Ascending aorta (tissue), 2 donors: ENCODE results near the gene USP36. TPM values are rescaled to one million over a fixed set of nuclear protein-coding genes. Genes with fewer than 3 reads are reported as not detected.
A peak's percentile ranks its signal among the peaks of the same experiment; 100 is the strongest.
"Not testable (repeated sequence)": the region's sequence is repeated elsewhere in the genome, so short reads cannot be mapped to it uniquely, and the experiment has no call there.

Source experiments
- DNase-seq, 2 donors: peaks; one replicate each; pipeline ENCODE4 v3.0.0-alpha.2; 2019; ENCODE audit warnings: low spot score in 2 of 2
- H3K27ac ChIP-seq, 2 donors: fragments of 200-600 bp; sonication (generic); one replicate each; pipeline ENCODE4 v1.5.1; 2016 to 2017; ENCODE audit warnings: mild to moderate bottlenecking in 1 of 2
- H3K27me3 ChIP-seq: fragments of 200-600 bp; sonication (generic); one replicate; pipeline ENCODE4 v1.5.1; 2017
- H3K36me3 ChIP-seq, 2 donors: fragments of 200-600 bp; sonication (generic); one replicate each; pipeline ENCODE4 v1.5.1; 2016
- H3K4me1 ChIP-seq, 2 donors: fragments of 200-600 bp; sonication (generic); one replicate each; pipeline ENCODE4 v1.5.1; 2016 to 2017; ENCODE audit warnings: mild to moderate bottlenecking in 1 of 2
- H3K4me3 ChIP-seq, 2 donors: fragments of 200-600 bp; sonication (generic); one replicate each; pipeline ENCODE4 v1.5.1; 2016 to 2017; ENCODE audit warnings: mild to moderate bottlenecking in 1 of 2
- H3K9me3 ChIP-seq, 2 donors: fragments of 200-600 bp; sonication (generic); one replicate each; pipeline ENCODE4 v1.5.1; 2016
- CTCF ChIP-seq, 3 experiments: fragments of 200-600 bp in 2 of 3; fragments of 450-650 bp in 1 of 3; sonication (generic) in 2 of 3; IDR thresholded peaks; one replicate each; pipeline ENCODE4 v1.5.1; 2016 to 2019; ENCODE audit warnings: antibody characterized with exemption in 3 of 3, mild to moderate bottlenecking in 1 of 3, moderate library complexity in 1 of 3
- intact Hi-C: fragments of 100-400 bp; cut with DNase I; formaldehyde crosslinking; loops from one replicate; pipeline ENCODE4 v1.15.1; 2023
- total RNA-seq: library from RNA; depleted of rRNA; stranded (reverse); fragments of >200 nt; gene quantifications from one replicate; pipeline ENCODE4 v1.1.0, GENCODE V29; 2016

USP36 gene
- total RNA-seq, 1 donor from 2014 or later = 111 TPM

GRCh38 chr17:78879635-78880186 lies 39.1 kb upstream of the USP36 start:
- no peak for TF ChIP-seq CTCF (IDR thresholded peaks at IDR 0.05)
- Histone ChIP-seq H3K36me3 (peaks cover 0 to 5% of the 10 kb centered on the region in 2 donors), H3K27ac (peak overlapping the region; percentile 82 to 97), H3K4me3 (peak overlapping the region in 1 of 2 donors; percentile 45), H3K9me3 (no peaks in the 10 kb centered on the region), H3K4me1 (peaks cover 26 to 54% of the 10 kb centered on the region in 2 donors), H3K27me3 (no peaks in the 10 kb centered on the region)
- intact Hi-C loops = loop anchor here (5.0 kb wide), 1 partner anchor 93 kb away; no protein-coding TSS in a partner anchor
- peak in 1 of 2 donors; percentile 80 for DNase-seq

- no peak for TF ChIP-seq CTCF (IDR thresholded peaks at IDR 0.05)
- peaks cover 0 to 5% of the 10 kb centered on the region in 2 donors for H3K36me3 ChIP-seq
- peak overlapping the region; percentile 82 to 97 for H3K27ac ChIP-seq
- H3K27me3 ChIP-seq = no peaks in the 10 kb centered on the region
- H3K4me3 ChIP-seq = peak overlapping the region in 1 of 2 donors; percentile 45
- DNase-seq = no peak
- intact Hi-C loops = no loop called here
- peaks cover 19 to 51% of the 10 kb centered on the region in 2 donors for H3K4me1 ChIP-seq
- H3K9me3 ChIP-seq = no peaks in the 10 kb centered on the region
Observed at GRCh38 chr17:78878871-78879527, 38.4 kb upstream of the USP36 start.

GRCh38 chr17:78878261-78878660 lies 37.6 kb upstream of the USP36 start:
- TF ChIP-seq CTCF (IDR thresholded peaks at IDR 0.05) = no peak
- no peak for DNase-seq
- H3K4me3 ChIP-seq = no peak overlapping the region
- peaks cover 21 to 57% of the 10 kb centered on the region in 2 donors for H3K4me1 ChIP-seq
- H3K36me3 ChIP-seq = peaks cover under 1 to 11% of the 10 kb centered on the region in 2 donors
- H3K27me3 ChIP-seq = no peaks in the 10 kb centered on the region
- intact Hi-C loops = no loop called here
- peak overlapping the region; percentile 82 to 97 for H3K27ac ChIP-seq
- H3K9me3 ChIP-seq = no peaks in the 10 kb centered on the region

GRCh38 chr17:78876954-78877517 lies 36.4 kb upstream of the USP36 start:
- H3K27ac ChIP-seq, intact Hi-C loops: not testable (repeated sequence)
- peaks cover 14 to 47% of the 10 kb centered on the region in 2 donors for H3K4me1 ChIP-seq

GRCh38 chr17:78876094-78876597 lies 35.5 kb upstream of the USP36 start:
- Histone ChIP-seq H3K27me3 (no peaks in the 10 kb centered on the region), H3K4me3 (no peak overlapping the region), H3K27ac (peak overlapping the region; percentile 66 to 80), H3K36me3 (peaks cover 11 to 26% of the 10 kb centered on the region in 2 donors), H3K4me1 (peaks cover 14 to 46% of the 10 kb centered on the region in 2 donors), H3K9me3 (no peaks in the 10 kb centered on the region)
- DNase-seq = no peak
- intact Hi-C loops = no loop called here
- TF ChIP-seq CTCF (IDR thresholded peaks at IDR 0.05) = no peak

More at GRCh38 chr17:78876954-78877517, 36.4 kb upstream of the USP36 start:
- not testable (repeated sequence) for DNase-seq, H3K9me3 ChIP-seq, H3K27me3 ChIP-seq, H3K4me3 ChIP-seq
- H3K36me3 ChIP-seq = peaks cover 10 to 22% of the 10 kb centered on the region in 2 donors
